HUES48 (cell line): ENCODE measurements around the gene TMEM40.

Experiments used
- H3K27ac ChIP-seq: one replicate; pipeline ENCODE4 v1.7.0; 2013; ENCODE audit warnings: low read depth, low read length, inconsistent platforms
- H3K27me3 ChIP-seq: 2 replicates; pipeline ENCODE4 v1.6.1; 2013; ENCODE audit warnings: mild to moderate bottlenecking, low read length; ENCODE audit not compliant: control insufficient read depth, insufficient read depth
- H3K36me3 ChIP-seq: 2 replicates; pipeline ENCODE4 v1.6.1; 2013; ENCODE audit warnings: low read length; ENCODE audit not compliant: control insufficient read depth, insufficient read depth
- H3K4me1 ChIP-seq: 2 replicates; pipeline ENCODE4 v1.6.1; 2013; ENCODE audit warnings: mild to moderate bottlenecking, low read length; ENCODE audit not compliant: control insufficient read depth, insufficient read depth
- H3K4me3 ChIP-seq: 2 replicates; pipeline ENCODE4 v1.5.1; 2013; ENCODE audit warnings: mild to moderate bottlenecking, low read depth, low read length
- H3K9ac ChIP-seq: 2 replicates; pipeline ENCODE4 v1.6.1; 2013; ENCODE audit warnings: mild to moderate bottlenecking, low read depth, low read length, moderate library complexity
- H3K9me3 ChIP-seq: 2 replicates; pipeline ENCODE4 v1.6.1; 2013; ENCODE audit warnings: low read length; ENCODE audit not compliant: control insufficient read depth, insufficient read depth

Gene TMEM40

GRCh38 chr3:12775226-12775625 lies 16.2 kb upstream of the TMEM40 start:
- no peaks in the 10 kb centered on the region for H3K9me3 ChIP-seq
- no peaks in the 10 kb centered on the region for H3K36me3 ChIP-seq
- H3K27ac ChIP-seq: no peak overlapping the region
- no peaks in the 10 kb centered on the region for H3K27me3 ChIP-seq
- H3K4me3 ChIP-seq: no peak overlapping the region
- no peaks in the 10 kb centered on the region for H3K4me1 ChIP-seq
- H3K9ac ChIP-seq: no peak overlapping the region

- Histone ChIP-seq H3K4me1 (no peaks in the 10 kb centered on the region), H3K36me3 (no peaks in the 10 kb centered on the region), H3K27me3 (no peaks in the 10 kb centered on the region), H3K9ac (no peak overlapping the region), H3K4me3 (no peak overlapping the region), H3K9me3 (no peaks in the 10 kb centered on the region), H3K27ac (no peak overlapping the region)
Observed at GRCh38 chr3:12774619-12775018, 15.6 kb upstream of the TMEM40 start.

GRCh38 chr3:12773710-12774086 lies 14.6 kb upstream of the TMEM40 start:
- no peaks in the 10 kb centered on the region for H3K36me3 ChIP-seq
- no peak overlapping the region for H3K9ac ChIP-seq
- H3K27ac ChIP-seq: no peak overlapping the region
- H3K4me1 ChIP-seq: no peaks in the 10 kb centered on the region
- no peaks in the 10 kb centered on the region for H3K27me3 ChIP-seq
- H3K9me3 ChIP-seq: no peaks in the 10 kb centered on the region
- no peak overlapping the region for H3K4me3 ChIP-seq

- no peaks in the 10 kb centered on the region for H3K27me3 ChIP-seq
- H3K9me3 ChIP-seq: no peaks in the 10 kb centered on the region
- H3K36me3 ChIP-seq: no peaks in the 10 kb centered on the region
- no peak overlapping the region for H3K27ac ChIP-seq
- no peaks in the 10 kb centered on the region for H3K4me1 ChIP-seq
- no peak overlapping the region for H3K9ac ChIP-seq
- no peak overlapping the region for H3K4me3 ChIP-seq
Observed at GRCh38 chr3:12773030-12773709, 14.1 kb upstream of the TMEM40 start.

GRCh38 chr3:12772462-12772861 lies 13.4 kb upstream of the TMEM40 start:
- Histone ChIP-seq H3K9ac (no peak overlapping the region), H3K4me1 (no peaks in the 10 kb centered on the region), H3K27me3 (no peaks in the 10 kb centered on the region), H3K9me3 (no peaks in the 10 kb centered on the region), H3K4me3 (no peak overlapping the region), H3K36me3 (no peaks in the 10 kb centered on the region), H3K27ac (no peak overlapping the region)

GRCh38 chr3:12771236-12771635 lies 12.2 kb upstream of the TMEM40 start:
- no peaks in the 10 kb centered on the region for H3K27me3 ChIP-seq

GRCh38 chr3:12769761-12770160 lies 10.7 kb upstream of the TMEM40 start:
- H3K36me3 ChIP-seq: no peaks in the 10 kb centered on the region
- no peaks in the 10 kb centered on the region for H3K9me3 ChIP-seq
- H3K4me3 ChIP-seq: no peak overlapping the region
- no peak overlapping the region for H3K9ac ChIP-seq
- H3K27me3 ChIP-seq: no peaks in the 10 kb centered on the region
- no peak overlapping the region for H3K27ac ChIP-seq
- H3K4me1 ChIP-seq: no peaks in the 10 kb centered on the region

More at GRCh38 chr3:12771236-12771635, 12.2 kb upstream of the TMEM40 start:
- Histone ChIP-seq H3K36me3 (no peaks in the 10 kb centered on the region), H3K9me3 (no peaks in the 10 kb centered on the region), H3K4me3 (no peak overlapping the region), H3K4me1 (no peaks in the 10 kb centered on the region), H3K9ac (no peak overlapping the region), H3K27ac (no peak overlapping the region)

GRCh38 chr3:12768579-12769527 lies 9.8 kb upstream of the TMEM40 start:
- Histone ChIP-seq H3K36me3 (no peaks in the 10 kb centered on the region), H3K4me1 (no peaks in the 10 kb centered on the region), H3K27ac (no peak overlapping the region), H3K4me3 (peak overlapping the region; percentile 54; the same call in 1 of the 2 replicates), H3K9me3 (no peaks in the 10 kb centered on the region), H3K9ac (no peak overlapping the region), H3K27me3 (no peaks in the 10 kb centered on the region)

- no peak overlapping the region for H3K27ac ChIP-seq
- no peak overlapping the region for H3K4me3 ChIP-seq
- H3K4me1 ChIP-seq: peaks cover 6% of the 10 kb centered on the region
Observed at GRCh38 chr3:12766541-12766940, 7.5 kb upstream of the TMEM40 start.

GRCh38 chr3:12764171-12764776 lies 5.2 kb upstream of the TMEM40 start:
- Histone ChIP-seq H3K36me3 (no peaks in the 10 kb centered on the region), H3K4me3 (no peak overlapping the region), H3K9ac (no peak overlapping the region)

More at GRCh38 chr3:12766541-12766940, 7.5 kb upstream of the TMEM40 start:
- Histone ChIP-seq H3K9ac (no peak overlapping the region), H3K9me3 (no peaks in the 10 kb centered on the region), H3K36me3 (no peaks in the 10 kb centered on the region), H3K27me3 (no peaks in the 10 kb centered on the region)

More at GRCh38 chr3:12764171-12764776, 5.2 kb upstream of the TMEM40 start:
- H3K27ac ChIP-seq: no peak overlapping the region
- H3K27me3 ChIP-seq: no peaks in the 10 kb centered on the region
- H3K9me3 ChIP-seq: no peaks in the 10 kb centered on the region
- H3K4me1 ChIP-seq: peaks cover 7% of the 10 kb centered on the region
